NCI-H1436 (cell line): Measurements from ENCODE around the gene FREY1.
A peak's percentile ranks its signal among the peaks of the same experiment; 100 is the strongest.

Experiments
- DNase-seq: peaks from one replicate; lab custom pipeline; 2025; lab: John Stamatoyannopoulos, UW

FREY1 gene, protein sequence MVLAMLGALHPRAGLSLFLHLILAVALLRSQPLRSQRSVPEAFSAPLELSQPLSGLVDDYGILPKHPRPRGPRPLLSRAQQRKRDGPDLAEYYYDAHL

GRCh38 chr11:45906965-45907611 lies at the start of gene FREY1:
Gene FREY1, minus strand, starts transcription at chr11:45907271. Its CDS starts 26 bp downstream, at chr11:45907245.
- DNase-seq: no peak

- no peak for DNase-seq
These were observed 42.9 kb upstream of the FREY1 start for GRCh38 chr11:45949992-45950407.

DNA sequence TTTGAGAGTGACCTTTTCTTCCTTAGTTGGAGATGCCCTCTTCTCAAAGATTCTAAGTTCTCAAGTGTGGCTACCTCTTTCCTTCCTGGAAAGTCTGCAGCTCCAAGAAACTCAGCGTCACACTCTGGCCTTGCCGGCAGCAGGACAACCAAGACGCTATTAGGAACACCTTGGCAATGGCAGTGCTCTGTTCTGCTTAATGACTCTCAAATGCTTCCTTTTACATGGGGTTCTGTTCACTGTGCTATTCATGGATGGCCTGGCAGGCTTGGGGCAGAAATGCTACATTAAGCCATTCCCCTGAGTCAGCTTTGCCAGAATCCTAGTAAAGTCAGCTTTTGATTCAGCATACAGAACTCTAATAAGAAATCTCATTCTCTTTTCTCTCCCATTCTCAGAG lies 41.3 kb upstream of the FREY1 start:
- DNase-seq: no peak

- no peak for DNase-seq
These were observed 40.8 kb upstream of the FREY1 start for GRCh38 chr11:45947885-45948284.

- no peak for DNase-seq
These were observed 38.4 kb upstream of the FREY1 start for GRCh38 chr11:45945397-45945999.

GRCh38 chr11:45942381-45942780 lies 35.3 kb upstream of the FREY1 start:
- no peak for DNase-seq

- no peak for DNase-seq
These were observed 34.2 kb upstream of the FREY1 start for GRCh38 chr11:45941285-45941684.

- DNase-seq: no peak
These were observed 32.8 kb upstream of the FREY1 start for GRCh38 chr11:45939836-45940235.

- DNase-seq: no peak
These were observed 30.8 kb upstream of the FREY1 start for GRCh38 chr11:45937916-45938315.

DNA sequence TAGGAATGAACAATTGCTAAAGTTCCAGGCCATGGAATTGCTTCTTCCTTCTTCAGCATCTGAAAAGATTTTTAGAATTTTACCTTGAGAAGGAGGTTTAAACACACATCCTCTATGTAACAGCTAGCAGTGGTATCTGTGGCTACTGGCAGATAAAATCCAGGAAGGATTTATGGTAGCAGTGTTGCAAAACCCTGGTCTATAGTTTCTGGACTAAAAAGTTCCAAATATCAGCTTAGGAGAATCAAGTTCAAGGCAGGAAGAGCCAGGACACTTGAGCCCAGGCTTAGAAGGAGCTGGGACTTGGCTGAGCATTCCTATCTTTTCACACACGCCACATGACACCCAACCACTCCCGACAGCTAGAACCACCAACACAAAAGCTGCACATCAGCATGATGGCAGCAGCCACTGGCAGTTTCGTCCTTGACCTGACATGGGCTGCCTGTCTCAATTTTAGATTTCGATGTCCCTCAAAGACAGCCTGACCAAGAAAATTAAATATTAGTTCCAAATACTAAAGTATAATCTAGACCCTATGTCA lies 29.5 kb upstream of the FREY1 start:
- no peak for DNase-seq

GRCh38 chr11:45935349-45936064 lies 28.4 kb upstream of the FREY1 start:
- DNase-seq: no peak

DNA sequence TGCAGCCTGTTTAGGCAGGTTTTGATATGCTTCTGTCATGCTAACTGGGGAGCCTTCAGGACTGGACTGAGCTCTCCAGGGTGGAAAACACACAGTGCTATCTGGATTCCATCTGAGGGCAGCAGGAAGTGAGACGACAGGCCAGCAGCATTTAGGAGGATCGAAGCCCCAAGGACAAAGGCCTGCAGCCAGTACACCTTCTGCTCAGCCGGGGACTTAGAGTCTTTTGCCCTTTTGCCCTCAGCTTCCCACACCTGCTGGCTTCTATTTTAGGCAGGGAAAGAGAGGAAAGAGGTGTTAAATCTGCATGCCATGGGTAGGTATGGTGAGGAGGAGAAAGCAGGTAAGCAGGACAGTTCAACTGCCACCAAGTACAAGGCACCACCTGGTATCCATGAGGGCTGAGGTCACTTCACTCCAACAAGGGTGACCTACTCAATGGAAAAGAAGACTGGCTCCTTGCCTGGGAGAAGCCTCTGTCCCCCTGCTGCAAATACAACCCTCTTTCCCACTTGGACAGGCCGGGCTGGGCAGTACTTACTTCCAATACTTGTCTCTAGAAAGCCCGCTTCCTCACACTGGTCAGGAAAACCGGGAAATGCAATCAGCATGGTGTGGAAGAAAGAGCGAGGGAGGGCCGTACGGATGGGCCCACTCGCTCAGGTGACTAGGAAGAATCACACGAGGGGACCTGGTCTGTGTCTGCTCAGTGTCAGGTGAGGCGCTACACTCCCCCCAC lies 27.7 kb upstream of the FREY1 start:
- DNase-seq: no peak

DNA sequence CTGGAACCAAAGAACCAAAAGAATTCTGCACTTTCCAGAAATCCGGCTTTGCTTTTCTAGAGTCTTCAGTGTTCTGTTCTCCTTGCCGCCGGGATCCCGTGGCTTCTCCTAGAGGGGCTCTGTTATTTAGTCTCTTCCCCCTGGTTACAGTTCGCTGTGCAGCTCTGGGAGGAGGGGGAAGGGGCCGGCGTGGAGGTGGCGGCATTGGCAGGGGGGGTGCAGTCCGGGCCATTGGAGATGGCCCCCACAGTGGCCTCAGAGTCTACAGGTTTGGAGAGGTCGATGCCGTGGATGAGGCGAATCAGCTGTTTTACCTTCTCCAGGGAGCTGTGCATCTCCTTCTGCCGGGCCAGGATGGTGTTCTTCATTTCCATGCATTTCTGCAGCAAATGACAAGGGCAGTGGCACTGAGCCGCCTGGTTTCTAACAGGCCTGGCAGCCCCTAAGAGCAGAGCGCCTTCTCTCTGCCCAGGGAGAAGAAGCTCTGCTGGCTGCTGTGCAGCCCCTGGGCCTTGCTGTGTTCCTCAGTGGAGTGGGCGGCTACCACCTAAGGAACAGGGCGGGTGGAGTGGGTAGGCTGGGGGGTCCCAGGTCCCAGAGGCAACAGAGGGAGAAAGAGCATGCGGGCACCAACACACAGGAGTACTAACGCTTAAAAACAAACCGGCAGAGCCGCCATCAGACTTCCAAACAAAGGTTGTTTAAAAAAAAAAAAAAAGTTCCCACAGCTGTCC lies 26.9 kb upstream of the FREY1 start:
- DNase-seq: no peak

- DNase-seq: no peak
These were observed 26.2 kb upstream of the FREY1 start for GRCh38 chr11:45933131-45933831.

GRCh38 chr11:45932217-45932616 lies 25.1 kb upstream of the FREY1 start:
- no peak for DNase-seq

DNA sequence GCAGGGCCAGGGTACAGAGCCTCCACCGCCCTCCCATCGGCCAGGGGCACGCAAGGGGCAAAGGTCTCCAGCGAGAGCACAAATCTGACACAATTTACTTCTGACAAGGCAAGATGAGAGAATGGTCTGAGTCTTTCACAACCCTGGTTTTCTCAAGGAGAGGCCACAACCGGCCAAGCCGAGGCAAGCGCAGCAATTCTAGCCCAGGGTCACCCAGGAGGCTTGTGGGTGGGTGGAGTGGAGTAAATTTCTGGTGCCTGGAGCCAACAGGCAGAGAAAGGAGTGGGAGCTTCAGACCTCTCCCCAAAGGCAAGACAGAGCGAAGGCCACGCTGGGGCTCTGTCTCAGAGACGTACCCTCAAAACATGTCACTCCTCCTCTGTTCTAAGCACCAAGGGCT lies 24.7 kb upstream of the FREY1 start:
- no peak for DNase-seq

DNA sequence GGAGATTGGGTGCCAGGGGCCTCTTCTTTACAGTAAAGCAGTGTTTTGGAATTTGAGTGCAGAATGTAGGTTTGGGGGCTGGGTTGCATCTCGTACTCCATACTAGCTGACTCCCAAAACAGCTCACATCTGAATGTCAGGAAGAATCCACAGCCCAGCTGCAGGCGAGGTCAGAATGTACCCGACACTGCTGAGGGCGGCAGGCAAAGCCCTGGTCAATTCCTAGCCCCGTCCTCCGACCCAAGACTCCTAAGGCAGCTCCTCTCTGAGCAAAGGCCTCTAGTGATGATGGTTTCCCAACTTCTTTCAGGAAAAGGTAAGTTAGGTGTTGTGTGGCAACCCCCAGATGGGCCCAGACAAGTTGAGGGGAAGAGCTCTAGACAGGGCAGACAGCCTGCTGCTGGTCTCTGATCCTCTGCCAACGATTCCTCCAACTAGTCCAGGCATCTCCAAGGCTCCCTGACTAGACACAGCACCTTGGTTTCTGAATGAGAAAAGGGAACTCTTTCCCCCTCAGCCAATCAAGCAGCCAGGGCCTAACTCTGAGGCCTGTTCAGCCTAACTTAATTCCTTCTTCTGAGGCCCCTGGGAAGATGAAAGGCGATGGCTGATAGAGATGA lies 24.0 kb upstream of the FREY1 start:
- DNase-seq: no peak

GRCh38 chr11:45930031-45930794 lies 23.1 kb upstream of the FREY1 start:
- peak; percentile 77 for DNase-seq

GRCh38 chr11:45929486-45930030 lies 22.5 kb upstream of the FREY1 start:
- no peak for DNase-seq
